Urinary bladder (tissue), 4 donors: ENCODE measurements around the gene PNPLA1. TPM values are rescaled to one million over a fixed set of nuclear protein-coding genes. Genes with fewer than 3 reads are reported as not detected.

Experiments used
- DNase-seq: peaks from one replicate; pipeline ENCODE4 v3.0.0-alpha.2; 2015; ENCODE audit errors: extremely low spot score
- H3K27ac ChIP-seq: one replicate; pipeline ENCODE4 v1.5.1; 2013; ENCODE audit warnings: low read depth, mild to moderate bottlenecking, moderate library complexity
- H3K36me3 ChIP-seq: one replicate; pipeline ENCODE4 v1.6.1; 2013; ENCODE audit warnings: mild to moderate bottlenecking, moderate library complexity; ENCODE audit not compliant: insufficient read depth
- H3K4me1 ChIP-seq: one replicate; pipeline ENCODE4 v1.6.1; 2013; ENCODE audit warnings: mild to moderate bottlenecking, moderate library complexity; ENCODE audit not compliant: insufficient read depth
- H3K4me3 ChIP-seq: one replicate; pipeline ENCODE4 v1.5.1; 2013; ENCODE audit warnings: low read depth, low read length
- WGBS: extraction: QIAGEN DNeasy Blood & Tissue Kit; methylation state at CpG from one replicate; pipeline ENCODE4 v1.1.7; 2013; 5-methylcytosine and 5-hydroxymethylcytosine counted together
- polyA plus RNA-seq: library from polyadenylated mRNA; stranded (reverse); fragments of 200-250 nt; gene quantifications from one replicate; pipeline ENCODE4 v1.2.3, GENCODE V29; 2013
- total RNA-seq: library from RNA; depleted of rRNA; stranded (reverse); fragments of >200 nt; gene quantifications from one replicate; pipeline ENCODE4 v1.2.3, GENCODE V29; 2014
- donor health status: healthy with polysubstance abuse.
- donor health status: healthy.

Gene PNPLA1
- total and polyA plus RNA-seq, 2 donors, result 0.13 TPM; not detected in 1

GRCh38 chr6:36346486-36347273 is 76.8 kb downstream of the PNPLA1 start:
- Histone ChIP-seq H3K4me1 (no peaks in the 10 kb centered on the region), H3K36me3 (no peaks in the 10 kb centered on the region), H3K27ac (no peak overlapping the region), H3K4me3 (no peak overlapping the region)
- no peak for DNase-seq
- 88% methylated on average over 20 of the region's 20 CpGs for WGBS

DNA sequence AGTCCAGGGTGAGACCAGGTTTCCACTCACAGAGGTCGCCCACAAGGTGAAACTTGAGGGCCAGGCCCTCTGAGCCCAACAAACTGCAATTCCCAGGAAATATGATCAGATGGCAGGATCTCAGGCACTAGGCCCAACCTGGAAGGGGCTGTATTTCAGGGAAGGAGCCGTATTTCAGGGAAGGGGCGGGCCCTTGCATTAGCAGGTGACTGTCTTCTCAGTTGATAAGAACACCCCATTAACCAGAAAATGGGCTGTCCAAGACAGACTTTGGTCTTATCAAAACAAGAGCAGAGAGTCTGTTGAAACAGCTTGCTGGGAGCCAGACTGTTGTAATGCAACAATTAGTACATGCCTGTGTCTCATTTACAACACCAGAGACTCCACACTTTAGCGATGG is 77.8 kb downstream of the PNPLA1 start:
- H3K36me3 ChIP-seq, result no peaks in the 10 kb centered on the region
- no peaks in the 10 kb centered on the region for H3K4me1 ChIP-seq
- H3K27ac ChIP-seq, result no peak overlapping the region
- DNase-seq, result no peak
- 87% methylated on average over 4 of the region's 4 CpGs for WGBS
- no peak overlapping the region for H3K4me3 ChIP-seq

GRCh38 chr6:36349240-36349639 is 79.4 kb downstream of the PNPLA1 start:
- Histone ChIP-seq H3K4me3 (no peak overlapping the region), H3K4me1 (no peaks in the 10 kb centered on the region), H3K27ac (no peak overlapping the region), H3K36me3 (no peaks in the 10 kb centered on the region)
- WGBS, result 80% methylated on average over 6 of the region's 6 CpGs
- DNase-seq, result no peak

- no peaks in the 10 kb centered on the region for H3K4me1 ChIP-seq
- no peak for DNase-seq
- H3K27ac ChIP-seq, result no peak overlapping the region
- H3K4me3 ChIP-seq, result no peak overlapping the region
- no peaks in the 10 kb centered on the region for H3K36me3 ChIP-seq
- WGBS, result 81% methylated on average over 4 of the region's 4 CpGs
These were observed 80.2 kb downstream of the PNPLA1 start for GRCh38 chr6:36350082-36350481.

GRCh38 chr6:36350681-36351571 is 81.1 kb downstream of the PNPLA1 start:
- Histone ChIP-seq H3K27ac (no peak overlapping the region), H3K4me1 (no peaks in the 10 kb centered on the region), H3K4me3 (no peak overlapping the region), H3K36me3 (no peaks in the 10 kb centered on the region)
- DNase-seq, result no peak
- 35% methylated on average over 15 of the region's 15 CpGs for WGBS

GRCh38 chr6:36352477-36353157 is 82.8 kb downstream of the PNPLA1 start:
- no peak overlapping the region for H3K4me3 ChIP-seq

GRCh38 chr6:36353411-36353915 is 83.6 kb downstream of the PNPLA1 start:
- Histone ChIP-seq H3K4me3 (no peak overlapping the region), H3K36me3 (no peaks in the 10 kb centered on the region), H3K27ac (no peak overlapping the region), H3K4me1 (no peaks in the 10 kb centered on the region)
- 72% methylated on average over 4 of the region's 4 CpGs for WGBS
- DNase-seq, result no peak

More at GRCh38 chr6:36352477-36353157, 82.8 kb downstream of the PNPLA1 start:
- no peaks in the 10 kb centered on the region for H3K36me3 ChIP-seq
- H3K4me1 ChIP-seq, result no peaks in the 10 kb centered on the region
- DNase-seq, result no peak
- H3K27ac ChIP-seq, result no peak overlapping the region
- WGBS, result 88% methylated on average over 8 of the region's 8 CpGs

DNA sequence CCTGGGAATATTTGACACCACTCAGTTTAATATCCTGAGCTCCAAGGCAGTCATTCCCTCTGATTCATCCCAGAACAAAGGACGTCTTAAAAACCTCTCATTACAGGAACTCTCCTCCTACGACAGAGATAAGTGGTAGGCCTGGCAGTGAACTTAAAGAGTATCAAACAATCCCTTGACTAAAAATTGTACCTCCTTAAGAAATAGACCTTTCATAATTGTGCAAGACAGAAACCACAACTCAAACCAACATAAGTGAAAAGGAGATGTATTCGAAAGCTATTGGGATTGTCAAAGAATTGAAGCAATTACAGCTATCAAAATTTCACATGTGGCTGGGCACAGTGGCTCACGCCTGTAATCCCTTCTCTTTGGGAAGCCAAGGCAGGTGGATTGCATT is 86.0 kb downstream of the PNPLA1 start:
- no peak overlapping the region for H3K27ac ChIP-seq
- no peak for DNase-seq
- no peaks in the 10 kb centered on the region for H3K4me1 ChIP-seq
- WGBS, result 87% methylated on average over 4 of the region's 4 CpGs
- H3K4me3 ChIP-seq, result no peak overlapping the region
- H3K36me3 ChIP-seq, result no peaks in the 10 kb centered on the region

DNA sequence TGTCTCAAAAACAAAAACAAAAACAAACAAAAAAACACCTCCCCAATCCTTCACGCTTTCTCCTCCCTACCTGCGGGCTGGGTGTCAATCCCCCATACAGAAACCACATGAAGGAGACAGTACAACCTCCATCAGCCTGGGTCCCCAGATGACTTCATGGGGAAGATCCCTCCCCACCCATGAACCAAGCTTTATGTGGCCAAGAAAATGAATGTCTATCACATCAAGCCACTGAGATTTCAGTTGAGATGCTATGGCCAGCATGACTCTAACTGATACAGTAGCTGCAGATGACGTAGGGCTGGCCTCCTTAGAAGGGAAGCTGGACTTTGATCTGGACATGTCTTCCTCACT is 88.0 kb downstream of the PNPLA1 start:
- Histone ChIP-seq H3K4me1 (no peaks in the 10 kb centered on the region), H3K36me3 (no peaks in the 10 kb centered on the region), H3K27ac (no peak overlapping the region), H3K4me3 (no peak overlapping the region)
- 85% methylated on average over 3 of the region's 3 CpGs for WGBS
- no peak for DNase-seq

Other genes starting within 250 kb of the PNPLA1 start
- gene SLC26A8, start 245.4 kb upstream of the PNPLA1 start, total RNA-seq, result 0.11 TPM
- 0.09 TPM for gene SLC26A8, start 245.4 kb upstream of the PNPLA1 start, polyA plus RNA-seq
- 84.1 TPM for gene MAPK14, start 242.3 kb upstream of the PNPLA1 start, total RNA-seq
- 48.8 TPM for gene MAPK14, start 242.3 kb upstream of the PNPLA1 start, polyA plus RNA-seq
- 5.6 TPM for gene MAPK13, start 139.5 kb upstream of the PNPLA1 start, total RNA-seq
- 7.9 TPM for gene MAPK13, start 139.5 kb upstream of the PNPLA1 start, polyA plus RNA-seq
- 15.3 TPM for gene BRPF3, start 73.3 kb upstream of the PNPLA1 start, total RNA-seq
- gene BRPF3, start 73.3 kb upstream of the PNPLA1 start, polyA plus RNA-seq, result 17.5 TPM
- gene BNIP5, start 66.8 kb downstream of the PNPLA1 start, total RNA-seq, result not detected
- gene BNIP5, start 66.8 kb downstream of the PNPLA1 start, polyA plus RNA-seq, result not detected
- 0.79 TPM for gene ETV7, start 117.6 kb downstream of the PNPLA1 start, total RNA-seq
- gene ETV7, start 117.6 kb downstream of the PNPLA1 start, polyA plus RNA-seq, result 1.5 TPM
- gene PXT1, start 172.8 kb downstream of the PNPLA1 start, total RNA-seq, result not detected
- gene PXT1, start 172.8 kb downstream of the PNPLA1 start, polyA plus RNA-seq, result 0.04 TPM
- gene KCTD20, start 172.9 kb downstream of the PNPLA1 start, total RNA-seq, result 93.5 TPM
- gene KCTD20, start 172.9 kb downstream of the PNPLA1 start, polyA plus RNA-seq, result 37.2 TPM